HepG2 (cell line): ENCODE results near the gene BRCA1. TPM values are rescaled to one million over a fixed set of nuclear protein-coding genes. Genes with fewer than 3 reads are reported as not detected.

Experiments
- ARID4A ChIP-seq: sonication (generic); formaldehyde crosslinking; IDR thresholded peaks from 2 replicates; pipeline ENCODE4 v1.5.0; 2020; ENCODE audit warnings: mild to moderate bottlenecking, missing genetic modification reagents, borderline replicate concordance
- BCL3 ChIP-seq: sonication (generic); formaldehyde crosslinking; IDR thresholded peaks from 2 replicates; pipeline ENCODE4 v1.5.1; 2020; ENCODE audit warnings: mild to moderate bottlenecking, missing genetic modification reagents, moderate library complexity
- FOXA3 ChIP-seq: IDR thresholded peaks from 2 replicates; pipeline ENCODE4 v1.6.1; 2016; ENCODE audit warnings: missing genetic modification reagents, missing compliant biosample characterization
- HNF4A ChIP-seq: sonication (generic); formaldehyde crosslinking; IDR thresholded peaks from 2 replicates; pipeline ENCODE4 v1.4.0; 2020; ENCODE audit warnings: missing genetic modification reagents
- HNRNPK ChIP-seq: fragments of 200-400 bp; formaldehyde crosslinking; IDR thresholded peaks from 2 replicates; pipeline ENCODE4 v1.6.1; 2018; ENCODE audit warnings: low read length, low read depth, moderate library complexity, mild to moderate bottlenecking; ENCODE audit not compliant: poor library complexity, severe bottlenecking
- KLF13 ChIP-seq: sonication (generic); formaldehyde crosslinking; IDR thresholded peaks from 2 replicates; pipeline ENCODE4 v1.4.0; 2020; ENCODE audit warnings: mild to moderate bottlenecking, missing genetic modification reagents
- MAFG ChIP-seq: sonication (generic); formaldehyde crosslinking; IDR thresholded peaks from 2 replicates; pipeline ENCODE4 v1.5.1; 2020; ENCODE audit warnings: mild to moderate bottlenecking, missing genetic modification reagents
- MLXIP ChIP-seq: sonication (generic); formaldehyde crosslinking; IDR thresholded peaks from 2 replicates; pipeline ENCODE4 v1.9.0; 2021; ENCODE audit warnings: missing genetic modification reagents, borderline replicate concordance
- MXD4 ChIP-seq: IDR thresholded peaks from 2 replicates; pipeline ENCODE4 v1.6.1; 2016; ENCODE audit warnings: mild to moderate bottlenecking, missing biosample characterization, missing genetic modification reagents
- RAD21 ChIP-seq: fragments of 450-650 bp; formaldehyde crosslinking; IDR thresholded peaks from 2 replicates; pipeline ENCODE4 v1.5.0; 2020; ENCODE audit warnings: mild to moderate bottlenecking
- SETDB1 ChIP-seq: sonication (generic); formaldehyde crosslinking; IDR thresholded peaks from 2 replicates; pipeline ENCODE4 v1.5.1; 2020; ENCODE audit warnings: missing genetic modification reagents, mild to moderate bottlenecking, borderline replicate concordance
- SMYD3 ChIP-seq: sonication (generic); formaldehyde crosslinking; IDR thresholded peaks from 2 replicates; pipeline ENCODE4 v1.8.1; 2023; ENCODE audit warnings: mild to moderate bottlenecking, missing genetic modification reagents
- STAT5B ChIP-seq: sonication (generic); formaldehyde crosslinking; IDR thresholded peaks from 2 replicates; pipeline ENCODE4 v1.4.0; 2020; ENCODE audit warnings: missing genetic modification reagents
- TBP ChIP-seq: sonication (generic); formaldehyde crosslinking; IDR thresholded peaks from 2 replicates; pipeline ENCODE4 v1.5.0; 2020; ENCODE audit warnings: missing genetic modification reagents
- THAP11 ChIP-seq: IDR thresholded peaks from 2 replicates; pipeline ENCODE4 v1.6.1; 2016; ENCODE audit warnings: missing biosample characterization, missing genetic modification reagents
- ZNF12 ChIP-seq: sonication (generic); formaldehyde crosslinking; IDR thresholded peaks from 2 replicates; pipeline ENCODE4 v1.5.0; 2020; ENCODE audit warnings: missing genetic modification reagents
- ZNF737 ChIP-seq: sonication (generic); formaldehyde crosslinking; IDR thresholded peaks from 2 replicates; pipeline ENCODE4 v1.5.0; 2020; ENCODE audit warnings: missing genetic modification reagents, mild to moderate bottlenecking, borderline replicate concordance
- ZSCAN20 ChIP-seq: sonication (generic); formaldehyde crosslinking; IDR thresholded peaks from 2 replicates; pipeline ENCODE4 v1.4.0; 2020; ENCODE audit warnings: missing genetic modification reagents, mild to moderate bottlenecking, borderline replicate concordance
- polyA plus RNA-seq, 8 experiments: library from polyadenylated mRNA; depleted of rRNA in 3 of 8; stranded (reverse) in 7 of 8; unstranded in 1 of 8; fragments of >200 nt; fragmentation: Illumina TruSeq in 4 of 8; extraction: Trizol in 4 of 8; gene quantifications; 2 replicates each; pipeline versions ENCODE4 v1.2.1 to v1.2.3, GENCODE V29; 2011 to 2016; ENCODE audit warnings: low read depth in 4 of 8, missing spikeins in 1 of 8, mixed read lengths in 1 of 8; ENCODE audit not compliant: insufficient read depth in 1 of 8
- total RNA-seq, 5 experiments: library from RNA; depleted of rRNA; stranded (reverse); fragments of >200 nt; fragmentation: Illumina TruSeq; extraction: Trizol; gene quantifications; 2 replicates each; pipeline ENCODE4 v1.2.3, GENCODE V29; 2016; ENCODE audit warnings: low read depth in 1 of 5
- TF ChIP-seq, protein P1 (sequence below): sonication (generic); formaldehyde crosslinking; IDR thresholded peaks from 2 replicates; pipeline ENCODE4 v1.5.1; 2020; ENCODE audit warnings: missing genetic modification reagents, mild to moderate bottlenecking, borderline replicate concordance
- TF ChIP-seq, protein P2 (sequence below): IDR thresholded peaks from 2 replicates; pipeline ENCODE4 v1.6.1; 2018; ENCODE audit warnings: missing genetic modification reagents, mild to moderate bottlenecking, missing compliant biosample characterization

The BRCA1 gene
- total and polyA plus RNA-seq, 2 of the 13 experiments (the other 11 are each of a cell fraction or from before 2014, with no cell fraction given): 13.3 to 37.5 TPM

GRCh38 chr17:43134774-43135453 is 9.8 kb upstream of the BRCA1 start (continued):
- TF ChIP-seq ARID4A (peak; percentile 41; the same call in 1 of the 2 replicates), MLXIP (CRISPR knock-in tag) (no peak), RAD21 (peak; percentile 51), ZSCAN20 (no peak), STAT5B (no peak), ZNF737 (CRISPR knock-in tag) (no peak), MXD4 (CRISPR knock-in tag) (no peak), SMYD3 (CRISPR knock-in tag) (no peak), KLF13 (CRISPR knock-in tag) (no peak), HNF4A (CRISPR knock-in tag) (peak; percentile 95), BCL3 (CRISPR knock-in tag) (no peak), TBP (CRISPR knock-in tag) (no peak), HNRNPK (no peak), ZNF12 (CRISPR knock-in tag) (no peak), THAP11 (CRISPR knock-in tag) (no peak), SETDB1 (CRISPR knock-in tag) (no peak), FOXA3 (CRISPR knock-in tag) (peak; percentile 56; the same call in 1 of the 2 replicates), MAFG (CRISPR knock-in tag) (no peak)
- TF ChIP-seq, protein P1, sequence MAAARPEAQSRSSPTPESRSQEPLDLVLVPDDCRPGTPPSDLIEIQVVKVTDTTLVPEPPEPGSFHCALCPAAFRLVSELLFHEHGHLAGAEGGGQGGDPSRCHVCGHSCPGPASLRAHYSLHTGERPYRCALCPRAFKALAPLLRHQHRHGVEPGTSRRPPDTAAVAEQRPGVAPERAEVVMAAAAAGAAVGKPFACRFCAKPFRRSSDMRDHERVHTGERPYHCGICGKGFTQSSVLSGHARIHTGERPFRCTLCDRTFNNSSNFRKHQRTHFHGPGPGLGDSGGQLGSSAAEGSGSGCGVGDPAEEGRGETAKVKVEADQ (CRISPR knock-in tag): peak; percentile 67; the same call in 1 of the 2 replicates
- TF ChIP-seq, protein P2, sequence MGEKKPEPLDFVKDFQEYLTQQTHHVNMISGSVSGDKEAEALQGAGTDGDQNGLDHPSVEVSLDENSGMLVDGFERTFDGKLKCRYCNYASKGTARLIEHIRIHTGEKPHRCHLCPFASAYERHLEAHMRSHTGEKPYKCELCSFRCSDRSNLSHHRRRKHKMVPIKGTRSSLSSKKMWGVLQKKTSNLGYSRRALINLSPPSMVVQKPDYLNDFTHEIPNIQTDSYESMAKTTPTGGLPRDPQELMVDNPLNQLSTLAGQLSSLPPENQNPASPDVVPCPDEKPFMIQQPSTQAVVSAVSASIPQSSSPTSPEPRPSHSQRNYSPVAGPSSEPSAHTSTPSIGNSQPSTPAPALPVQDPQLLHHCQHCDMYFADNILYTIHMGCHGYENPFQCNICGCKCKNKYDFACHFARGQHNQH (CRISPR knock-in tag): no peak
